ENCODE results near the gene ATP5PD. TPM values are rescaled to one million over a fixed set of nuclear protein-coding genes. Genes with fewer than 3 reads are reported as not detected.

ATP5PD gene
- total RNA-seq, 4 donors from 2014 or later: 213 to 337 (median 307) TPM

GRCh38 chr17:74998783-74999182 is 48.0 kb downstream of the ATP5PD start:
- Histone ChIP-seq H3K27me3 (no peaks in the 10 kb centered on the region), H3K4me1 (peaks cover 0 to 2% (median 0%) of the 10 kb centered on the region in 3 donors), H3K27ac (no peak overlapping the region), H3K4me3 (no peak overlapping the region), H3K36me3 (peaks cover 0 to 49% of the 10 kb centered on the region in 2 donors), H3K9me3 (no peaks in the 10 kb centered on the region)
- no peak for ATAC-seq
- 20 to 63% methylated on average over 1 to 2 of the region's 6 CpGs for WGBS, 2 donors (ENCODE audit: low coverage in 1 of 2)
- no peak for TF ChIP-seq EP300 (IDR thresholded peaks at IDR 0.05)
- TF ChIP-seq POLR2AphosphoS5 (IDR thresholded peaks at IDR 0.05): no peak
- no peak for TF ChIP-seq POLR2A (IDR thresholded peaks at IDR 0.05)
- TF ChIP-seq, protein P1, sequence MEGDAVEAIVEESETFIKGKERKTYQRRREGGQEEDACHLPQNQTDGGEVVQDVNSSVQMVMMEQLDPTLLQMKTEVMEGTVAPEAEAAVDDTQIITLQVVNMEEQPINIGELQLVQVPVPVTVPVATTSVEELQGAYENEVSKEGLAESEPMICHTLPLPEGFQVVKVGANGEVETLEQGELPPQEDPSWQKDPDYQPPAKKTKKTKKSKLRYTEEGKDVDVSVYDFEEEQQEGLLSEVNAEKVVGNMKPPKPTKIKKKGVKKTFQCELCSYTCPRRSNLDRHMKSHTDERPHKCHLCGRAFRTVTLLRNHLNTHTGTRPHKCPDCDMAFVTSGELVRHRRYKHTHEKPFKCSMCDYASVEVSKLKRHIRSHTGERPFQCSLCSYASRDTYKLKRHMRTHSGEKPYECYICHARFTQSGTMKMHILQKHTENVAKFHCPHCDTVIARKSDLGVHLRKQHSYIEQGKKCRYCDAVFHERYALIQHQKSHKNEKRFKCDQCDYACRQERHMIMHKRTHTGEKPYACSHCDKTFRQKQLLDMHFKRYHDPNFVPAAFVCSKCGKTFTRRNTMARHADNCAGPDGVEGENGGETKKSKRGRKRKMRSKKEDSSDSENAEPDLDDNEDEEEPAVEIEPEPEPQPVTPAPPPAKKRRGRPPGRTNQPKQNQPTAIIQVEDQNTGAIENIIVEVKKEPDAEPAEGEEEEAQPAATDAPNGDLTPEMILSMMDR (IDR thresholded peaks at IDR 0.05): no peak

DNA sequence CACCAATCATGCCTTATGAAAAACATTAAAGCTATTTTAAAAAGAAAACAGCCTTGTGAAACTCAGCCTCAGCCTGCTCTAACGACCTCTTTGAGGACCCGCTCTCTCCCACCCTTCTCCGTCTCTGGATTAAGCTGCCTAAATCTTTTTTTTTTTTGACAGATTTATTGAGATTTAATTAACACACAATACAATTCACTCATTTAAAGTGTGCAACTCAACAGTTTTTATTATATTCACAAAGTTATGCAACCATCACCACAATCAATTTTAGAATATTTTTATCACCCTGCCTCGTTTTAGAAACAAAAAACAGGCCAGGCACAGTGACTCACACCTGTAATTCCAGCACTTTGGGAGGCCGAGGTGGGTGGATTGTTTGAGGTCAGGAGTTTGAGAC is 50.9 kb downstream of the ATP5PD start:
- Histone ChIP-seq H3K27ac (no peak overlapping the region), H3K27me3 (no peaks in the 10 kb centered on the region), H3K4me1 (peaks cover 0 to 19% (median 0%) of the 10 kb centered on the region in 3 donors), H3K4me3 (no peak overlapping the region), H3K9me3 (no peaks in the 10 kb centered on the region), H3K36me3 (peaks cover 0 to 19% of the 10 kb centered on the region in 2 donors)
- no peak for ATAC-seq
- 78 to 95% methylated on average over 4 to 5 of the region's 5 CpGs for WGBS, 2 donors (ENCODE audit: low coverage in 1 of 2)
- TF ChIP-seq POLR2AphosphoS5 (IDR thresholded peaks at IDR 0.05): no peak
- TF ChIP-seq, protein P1 (IDR thresholded peaks at IDR 0.05): no peak
- no peak for TF ChIP-seq POLR2A (IDR thresholded peaks at IDR 0.05)
- no peak for TF ChIP-seq EP300 (IDR thresholded peaks at IDR 0.05)

DNA sequence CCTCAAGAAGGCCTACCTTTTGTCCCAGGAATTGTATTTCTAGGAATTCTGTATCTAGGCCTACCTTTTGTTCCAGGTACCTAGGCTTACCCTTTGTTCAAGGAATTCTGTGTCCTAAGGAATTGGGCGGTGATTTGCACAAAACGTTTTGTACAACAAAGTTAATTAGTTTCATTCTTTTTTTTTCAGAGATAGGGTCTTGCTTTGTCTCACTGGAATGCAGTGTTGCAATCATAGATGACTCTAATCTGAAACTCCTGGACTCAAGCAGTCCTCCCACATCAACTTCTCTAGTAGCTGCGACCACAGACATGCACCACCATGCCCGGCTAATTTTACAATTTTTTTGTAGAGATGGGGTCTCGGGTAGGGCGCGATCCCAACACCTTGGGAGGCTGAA is 52.3 kb downstream of the ATP5PD start:
- no peak for ATAC-seq
- H3K4me3 ChIP-seq: no peak overlapping the region
- 72 to 85% methylated on average over 2 of the region's 7 CpGs for WGBS, 2 donors (ENCODE audit: low coverage in 1 of 2)
- TF ChIP-seq POLR2AphosphoS5 (IDR thresholded peaks at IDR 0.05) (no peak), EP300 (IDR thresholded peaks at IDR 0.05) (no peak), POLR2A (IDR thresholded peaks at IDR 0.05) (no peak)
- TF ChIP-seq, protein P1 (IDR thresholded peaks at IDR 0.05): no peak
- H3K4me1 ChIP-seq: peaks cover 0 to 33% (median 0%) of the 10 kb centered on the region in 3 donors
- no peaks in the 10 kb centered on the region for H3K9me3 ChIP-seq
- H3K27me3 ChIP-seq: no peaks in the 10 kb centered on the region
- H3K36me3 ChIP-seq: peaks cover 0 to 5% of the 10 kb centered on the region in 2 donors
- H3K27ac ChIP-seq: no peak overlapping the region

GRCh38 chr17:74992223-74992622 is 54.5 kb downstream of the ATP5PD start:
- Histone ChIP-seq H3K4me1 (peaks cover 0 to 45% (median 8%) of the 10 kb centered on the region in 3 donors), H3K36me3 (no peaks in the 10 kb centered on the region), H3K4me3 (no peak overlapping the region), H3K9me3 (no peaks in the 10 kb centered on the region), H3K27me3 (no peaks in the 10 kb centered on the region), H3K27ac (peak overlapping the region in 1 of 4 donors; percentile 37)
- TF ChIP-seq, protein P1 (IDR thresholded peaks at IDR 0.05): no peak
- TF ChIP-seq EP300 (IDR thresholded peaks at IDR 0.05) (no peak), POLR2AphosphoS5 (IDR thresholded peaks at IDR 0.05) (no peak), POLR2A (IDR thresholded peaks at IDR 0.05) (no peak)
- ATAC-seq: no peak
- 58% methylated on average over 2 of the region's 2 CpGs for WGBS, 2 donors (ENCODE audit: low coverage in 1 of 2)

- no peak overlapping the region for H3K4me3 ChIP-seq
- peaks cover 0 to 52% (median 10%) of the 10 kb centered on the region in 3 donors for H3K4me1 ChIP-seq
- no peak for ATAC-seq
- 80 to 92% methylated on average over 1 to 5 of the region's 10 CpGs for WGBS, 2 donors (ENCODE audit: low coverage in 1 of 2)
- H3K27ac ChIP-seq: peak overlapping the region in 1 of 4 donors; percentile 97
- no peaks in the 10 kb centered on the region for H3K36me3 ChIP-seq
- no peak for TF ChIP-seq POLR2A (IDR thresholded peaks at IDR 0.05)
- TF ChIP-seq, protein P1 (IDR thresholded peaks at IDR 0.05): no peak
- no peak for TF ChIP-seq EP300 (IDR thresholded peaks at IDR 0.05)
- TF ChIP-seq POLR2AphosphoS5 (IDR thresholded peaks at IDR 0.05): no peak
- H3K27me3 ChIP-seq: no peaks in the 10 kb centered on the region
- H3K9me3 ChIP-seq: no peaks in the 10 kb centered on the region
Measured at GRCh38 chr17:74990581-74991105, 56.1 kb downstream of the ATP5PD start.
